PC-9 (cell line): ENCODE measurements around the gene PPM1A. TPM values are rescaled to one million over a fixed set of nuclear protein-coding genes. Genes with fewer than 3 reads are reported as not detected.
A peak's percentile ranks its signal among the peaks of the same experiment; 100 is the strongest.

Experiments used
- BruUV-seq: library from RNA; stranded (reverse); fragments of 400-500 nt; replicated peaks from 2 replicates; lab custom pipeline; 2021; lab: Mats Ljungman, UMichigan
- CTCF ChIA-PET: fragments of 300-600 bp; sonication (Branson Sonifier 250); formaldehyde crosslinking; loops from one replicate; lab custom pipeline; 2022; ENCODE audit warnings: antibody characterized with exemption; lab: Charles Lee
- POLR2A ChIA-PET: fragments of 300-600 bp; sonication (Branson Sonifier 250); formaldehyde crosslinking; loops from one replicate; lab custom pipeline; 2022; ENCODE audit warnings: antibody characterized with exemption; ENCODE audit not compliant: unreplicated experiment; lab: Charles Lee
- DNase-seq, 2 experiments: peaks; one replicate each; pipeline versions ENCODE4 v3.0.0 to v3.0.0-alpha.2; 2015 to 2022; ENCODE audit warnings: mixed read lengths in 1 of 2
- H2AFZ ChIP-seq: fragments of 200-600 bp; sonication (generic); 2 replicates; pipeline ENCODE4 v1.8.1; 2017; ENCODE audit warnings: antibody characterized with exemption
- H3F3A ChIP-seq: fragments of 200-600 bp; sonication (generic); 2 replicates; pipeline ENCODE4 v1.8.1; 2017; ENCODE audit warnings: antibody characterized with exemption, mild to moderate bottlenecking, low read depth; ENCODE audit not compliant: insufficient read depth
- H3K27ac ChIP-seq: fragments of 200-600 bp; sonication (generic); 2 replicates; pipeline ENCODE4 v1.6.1; 2016; ENCODE audit warnings: mixed run types
- H3K27me3 ChIP-seq: fragments of 200-600 bp; sonication (generic); 2 replicates; pipeline ENCODE4 v1.6.1; 2016; ENCODE audit warnings: low read depth, mixed run types; ENCODE audit not compliant: insufficient read depth
- H3K36me3 ChIP-seq: fragments of 200-600 bp; sonication (generic); 2 replicates; pipeline ENCODE4 v1.6.1; 2016; ENCODE audit warnings: low read depth, mixed run types
- H3K4me1 ChIP-seq: fragments of 200-600 bp; sonication (generic); replicated peaks from 2 replicates; pipeline ENCODE4 v1.6.1; 2016; ENCODE audit warnings: mixed run types; ENCODE audit not compliant: insufficient read depth
- H3K4me2 ChIP-seq: fragments of 200-600 bp; sonication (generic); 2 replicates; pipeline ENCODE4 v1.6.1; 2017; ENCODE audit warnings: mixed run types
- H3K4me3 ChIP-seq: fragments of 200-600 bp; sonication (generic); 2 replicates; pipeline ENCODE4 v1.6.1; 2016; ENCODE audit warnings: mixed run types
- H3K79me2 ChIP-seq: fragments of 200-600 bp; sonication (generic); 2 replicates; pipeline ENCODE4 v1.6.1; 2017; ENCODE audit warnings: low read depth, mixed run types
- H3K9me2 ChIP-seq: fragments of 200-600 bp; sonication (generic); 2 replicates; pipeline ENCODE4 v1.8.1; 2017; ENCODE audit warnings: mild to moderate bottlenecking; ENCODE audit not compliant: insufficient read depth
- H3K9me3 ChIP-seq: fragments of 200-600 bp; sonication (generic); 2 replicates; pipeline ENCODE4 v1.8.1; 2016; ENCODE audit warnings: low read depth; ENCODE audit not compliant: insufficient read depth
- H4K20me1 ChIP-seq: fragments of 200-600 bp; sonication (generic); 2 replicates; pipeline ENCODE4 v1.8.1; 2017; ENCODE audit not compliant: insufficient read depth
- CTCF ChIP-seq: fragments of 200-600 bp; sonication (generic); conservative IDR thresholded peaks from 2 replicates; pipeline ENCODE4 v1.6.1; 2017; ENCODE audit warnings: mixed run types, antibody characterized with exemption, mild to moderate bottlenecking, moderate library complexity
- EZH2 ChIP-seq: fragments of 200-600 bp; sonication (generic); IDR thresholded peaks from 2 replicates; pipeline ENCODE4 v1.8.0; 2017; ENCODE audit warnings: antibody characterized with exemption, low read depth
- intact Hi-C: fragments of 100-400 bp; cut with micrococcal nuclease; formaldehyde crosslinking; loops from one replicate; pipeline ENCODE4 v1.10.0; 2022; ENCODE audit not compliant: unreplicated experiment
- total RNA-seq: library from RNA; stranded (reverse); gene quantifications from 2 replicates; pipeline ENCODE4 v1.2.3, GENCODE V29; 2021

PPM1A gene
- total RNA-seq, 1 experiment from 2014 or later: 60.9 TPM

GRCh38 chr14:60331201-60332045 is 82.4 kb downstream of the PPM1A start:
- no peaks in the 10 kb centered on the region for H3K9me3 ChIP-seq
- H3K27ac ChIP-seq: no peak overlapping the region
- no TSS peak for BruUV-seq
- peak overlapping the region; percentile 91 for H2AFZ ChIP-seq
- no peaks in the 10 kb centered on the region for H3K9me2 ChIP-seq
- peak in 1 of 2 experiments; percentile 66 for DNase-seq
- H3K4me2 ChIP-seq: peak overlapping the region; percentile 85
- intact Hi-C loops: loop anchor here (5.0 kb wide), 4 partner anchors 84 to 231 kb away; partner anchors contain the start of gene PPM1A
- H3K36me3 ChIP-seq: no peaks in the 10 kb centered on the region
- no peaks in the 10 kb centered on the region for H4K20me1 ChIP-seq
- H3K79me2 ChIP-seq: no peaks in the 10 kb centered on the region
- ChIA-PET POLR2A (interaction anchor here (0.7 kb wide), 1 partner anchor 300 kb away, joined by 3 read pairs; no protein-coding TSS in a partner anchor), CTCF (interaction anchor here (0.6 to 2.1 kb wide), 6 partner anchors 18 to 950 kb away, joined by 3 to 8 read pairs (median 4); partner anchors contain the start of gene PPM1A)
- TF ChIP-seq CTCF: peak; percentile 98
- TF ChIP-seq EZH2: no peak
- H3K27me3 ChIP-seq: no peaks in the 10 kb centered on the region
- no peaks in the 10 kb centered on the region for H3K4me1 ChIP-seq
- H3F3A ChIP-seq: no peaks in the 10 kb centered on the region
- peak overlapping the region; percentile 66 for H3K4me3 ChIP-seq

- BruUV-seq: no TSS peak
- H3K9me3 ChIP-seq: no peaks in the 10 kb centered on the region
- intact Hi-C loops: loop anchor here (5.0 kb wide), 4 partner anchors 85 to 230 kb away; partner anchors contain the start of gene PPM1A
- H2AFZ ChIP-seq: peak overlapping the region; percentile 91
- no peaks in the 10 kb centered on the region for H3K36me3 ChIP-seq
- no peaks in the 10 kb centered on the region for H3K4me1 ChIP-seq
- POLR2A ChIA-PET: no interaction called here
- H3K27me3 ChIP-seq: no peaks in the 10 kb centered on the region
- H3F3A ChIP-seq: no peaks in the 10 kb centered on the region
- TF ChIP-seq EZH2: no peak
- peak; percentile 56; the same call in 1 of the 2 replicates for TF ChIP-seq CTCF
- H3K4me2 ChIP-seq: peak overlapping the region; percentile 85
- no peaks in the 10 kb centered on the region for H3K9me2 ChIP-seq
- no peaks in the 10 kb centered on the region for H4K20me1 ChIP-seq
- no peaks in the 10 kb centered on the region for H3K79me2 ChIP-seq
- no peak for DNase-seq
- CTCF ChIA-PET: interaction anchor here (0.6 to 2.1 kb wide), 4 partner anchors 17 to 950 kb away, joined by 3 to 8 read pairs (median 6); no protein-coding TSS in a partner anchor
- H3K27ac ChIP-seq: no peak overlapping the region
- peak overlapping the region; percentile 66 for H3K4me3 ChIP-seq
Measured at GRCh38 chr14:60332046-60332399, 83.0 kb downstream of the PPM1A start.

- no peak overlapping the region for H3K27ac ChIP-seq
- no peaks in the 10 kb centered on the region for H3K9me2 ChIP-seq
- intact Hi-C loops: loop anchor here (5.0 kb wide), 4 partner anchors 86 to 229 kb away; partner anchors contain the start of gene PPM1A
- no peaks in the 10 kb centered on the region for H3K9me3 ChIP-seq
- DNase-seq: no peak
- no peak overlapping the region for H3K4me3 ChIP-seq
- no peaks in the 10 kb centered on the region for H3K27me3 ChIP-seq
- BruUV-seq: no TSS peak
- no peaks in the 10 kb centered on the region for H4K20me1 ChIP-seq
- no peaks in the 10 kb centered on the region for H3K79me2 ChIP-seq
- no peaks in the 10 kb centered on the region for H3K36me3 ChIP-seq
- no peaks in the 10 kb centered on the region for H3K4me1 ChIP-seq
- CTCF ChIA-PET: interaction anchor here (0.7 kb wide), 1 partner anchor 19 kb away, joined by 3 read pairs; no protein-coding TSS in a partner anchor
- H3K4me2 ChIP-seq: no peak overlapping the region
- H3F3A ChIP-seq: no peaks in the 10 kb centered on the region
- H2AFZ ChIP-seq: no peak overlapping the region
- no peak for TF ChIP-seq EZH2
- no peak for TF ChIP-seq CTCF
- POLR2A ChIA-PET: no interaction called here
Measured at GRCh38 chr14:60332869-60333268, 83.8 kb downstream of the PPM1A start.
